Mesendoderm (in vitro differentiated cells): ENCODE data around the gene OR52K2.
"Not testable (repeated sequence)": the region's sequence is repeated elsewhere in the genome, so short reads cannot be mapped to it uniquely, and the experiment has no call there.

Experiments used
- DNase-seq: peaks from one replicate; pipeline ENCODE4 v3.0.0; 2013
- H2AK5ac ChIP-seq: 2 replicates; pipeline ENCODE4 v1.6.1; 2013; ENCODE audit warnings: low read length, inconsistent platforms
- H2BK120ac ChIP-seq: 2 replicates; pipeline ENCODE4 v1.6.1; 2013; ENCODE audit warnings: low read depth, mild to moderate bottlenecking, low read length, moderate library complexity, mixed read lengths
- H2BK15ac ChIP-seq: replicated peaks from 2 replicates; pipeline ENCODE4 v1.6.1; 2013; ENCODE audit warnings: low read depth, mild to moderate bottlenecking, moderate library complexity
- H2BK5ac ChIP-seq: 2 replicates; pipeline ENCODE4 v1.6.1; 2013; ENCODE audit warnings: low read length, inconsistent platforms
- H3K18ac ChIP-seq: 2 replicates; pipeline ENCODE4 v1.6.1; 2013; ENCODE audit warnings: mild to moderate bottlenecking, low read length, mixed read lengths
- H3K23ac ChIP-seq: one replicate; pipeline ENCODE4 v1.6.1; 2013; ENCODE audit warnings: low read length
- H3K27ac ChIP-seq: 2 replicates; pipeline ENCODE4 v1.5.1; 2013; ENCODE audit warnings: low read depth, mild to moderate bottlenecking, inconsistent platforms, low read length, moderate library complexity
- H3K27me3 ChIP-seq: 2 replicates; pipeline ENCODE4 v1.6.1; 2013; ENCODE audit warnings: low read length, control low read depth, mild to moderate bottlenecking, inconsistent platforms; ENCODE audit not compliant: insufficient read depth, poor library complexity
- H3K36me3 ChIP-seq: 2 replicates; pipeline ENCODE4 v1.6.1; 2013; ENCODE audit warnings: low read length, inconsistent platforms; ENCODE audit not compliant: control insufficient read depth, insufficient read depth
- H3K4ac ChIP-seq: one replicate; pipeline ENCODE4 v1.6.1; 2013; ENCODE audit warnings: low read depth, mild to moderate bottlenecking, low read length, moderate library complexity
- H3K4me1 ChIP-seq: 2 replicates; pipeline ENCODE4 v1.6.1; 2013; ENCODE audit warnings: low read depth, low read length, inconsistent platforms; ENCODE audit not compliant: control insufficient read depth
- H3K4me2 ChIP-seq: 2 replicates; pipeline ENCODE4 v1.6.1; 2013; ENCODE audit warnings: low read length
- H3K4me3 ChIP-seq: 2 replicates; pipeline ENCODE4 v1.5.1; 2013; ENCODE audit warnings: mild to moderate bottlenecking, low read length
- H3K56ac ChIP-seq: one replicate; pipeline ENCODE4 v1.6.1; 2013; ENCODE audit warnings: low read length
- H3K79me1 ChIP-seq: 2 replicates; pipeline ENCODE4 v1.6.1; 2013; ENCODE audit warnings: low read length, inconsistent platforms
- H3K79me2 ChIP-seq: 2 replicates; pipeline ENCODE4 v1.6.1; 2013; ENCODE audit warnings: mild to moderate bottlenecking, low read length; ENCODE audit not compliant: control insufficient read depth, insufficient read depth
- H3K9ac ChIP-seq: 2 replicates; pipeline ENCODE4 v1.6.1; 2013; ENCODE audit warnings: low read length, inconsistent platforms
- H4K5ac ChIP-seq: one replicate; pipeline ENCODE4 v1.6.1; 2013; ENCODE audit warnings: low read length
- H4K8ac ChIP-seq: one replicate; pipeline ENCODE4 v1.6.1; 2013; ENCODE audit warnings: low read depth, mild to moderate bottlenecking, control low read depth, low read length, moderate library complexity
- WGBS: extraction: QIAGEN DNeasy Blood & Tissue Kit; methylation state at CpG from one replicate; pipeline ENCODE4 v1.1.7; 2013; ENCODE audit warnings: low lambda C conversion rate, missing lambda C conversion rate; ENCODE audit not compliant: insufficient coverage; ENCODE audit errors: extremely low coverage; 5-methylcytosine and 5-hydroxymethylcytosine counted together

Gene OR52K2

GRCh38 chr11:4481240-4481582 lies 32.1 kb downstream of the OR52K2 start:
- no peak overlapping the region for H3K9ac ChIP-seq
- H3K23ac ChIP-seq, result no peak overlapping the region

GRCh38 chr11:4482445-4482844 lies 33.4 kb downstream of the OR52K2 start, which contains the start of gene OR52K1:
Gene OR52K1, plus strand, starts transcription at chr11:4482646. Its CDS starts 6,255 bp downstream, at chr11:4488901.
- no peak within 1 kb of the TSS for H3K23ac ChIP-seq
- no peak within 1 kb of the TSS for H4K5ac ChIP-seq
- no peak within 1 kb of the TSS for H2BK15ac ChIP-seq
- WGBS, result no CpG with 5 or more reads among the region's 2 CpGs
- H3K18ac ChIP-seq, result no peak within 1 kb of the TSS
- no peaks in the 10 kb centered on the region for H3K27me3 ChIP-seq
- H3K79me2 ChIP-seq, result no peaks in the 10 kb centered on the region
- H3K4me3 ChIP-seq, result no peak within 1 kb of the TSS
- no peak within 1 kb of the TSS for H3K27ac ChIP-seq
- H3K9ac ChIP-seq, result no peak within 1 kb of the TSS
- no peak within 1 kb of the TSS for H3K4ac ChIP-seq
- H2BK120ac ChIP-seq, result no peak within 1 kb of the TSS
- no peak within 1 kb of the TSS for H3K4me2 ChIP-seq
- H3K79me1 ChIP-seq, result no peaks in the 10 kb centered on the region
- no peaks in the 10 kb centered on the region for H3K36me3 ChIP-seq
- H4K8ac ChIP-seq, result no peak within 1 kb of the TSS
- H3K4me1 ChIP-seq, result no peaks in the 10 kb centered on the region
- no peak within 1 kb of the TSS for H3K56ac ChIP-seq
- H2BK5ac ChIP-seq, result no peak within 1 kb of the TSS
- no peak for DNase-seq
- no peak within 1 kb of the TSS for H2AK5ac ChIP-seq

More at GRCh38 chr11:4481240-4481582, 32.1 kb downstream of the OR52K2 start:
- Histone ChIP-seq H3K27me3 (no peaks in the 10 kb centered on the region), H4K8ac (no peak overlapping the region), H2AK5ac (no peak overlapping the region), H3K79me2 (no peaks in the 10 kb centered on the region), H3K18ac (no peak overlapping the region), H3K79me1 (no peaks in the 10 kb centered on the region), H3K56ac (no peak overlapping the region), H3K36me3 (no peaks in the 10 kb centered on the region), H2BK15ac (no peak overlapping the region), H3K4me2 (no peak overlapping the region), H3K4ac (no peak overlapping the region), H2BK5ac (no peak overlapping the region), H4K5ac (no peak overlapping the region), H2BK120ac (no peak overlapping the region), H3K4me3 (no peak overlapping the region), H3K4me1 (no peaks in the 10 kb centered on the region), H3K27ac (no peak overlapping the region)
- DNase-seq, result no peak

GRCh38 chr11:4484310-4484709 lies 35.2 kb downstream of the OR52K2 start:
- Histone ChIP-seq H2BK15ac (no peak overlapping the region), H4K5ac (no peak overlapping the region), H2AK5ac (no peak overlapping the region), H3K27me3 (no peaks in the 10 kb centered on the region), H3K4me3 (no peak overlapping the region), H2BK120ac (no peak overlapping the region), H2BK5ac (no peak overlapping the region), H3K18ac (no peak overlapping the region), H3K36me3 (no peaks in the 10 kb centered on the region), H3K56ac (no peak overlapping the region), H3K79me2 (no peaks in the 10 kb centered on the region), H3K27ac (no peak overlapping the region), H3K79me1 (no peaks in the 10 kb centered on the region), H3K9ac (no peak overlapping the region), H3K23ac (no peak overlapping the region), H3K4ac (no peak overlapping the region), H3K4me2 (no peak overlapping the region), H4K8ac (no peak overlapping the region), H3K4me1 (no peaks in the 10 kb centered on the region)
- no peak for DNase-seq
- WGBS, result no CpG with 5 or more reads among the region's 4 CpGs

GRCh38 chr11:4491405-4491804 lies 42.3 kb downstream of the OR52K2 start:
- H3K9ac ChIP-seq, H3K36me3 ChIP-seq, H3K27ac ChIP-seq, H3K4ac ChIP-seq, H3K79me2 ChIP-seq, H2BK5ac ChIP-seq, H3K56ac ChIP-seq, H2BK15ac ChIP-seq, H3K18ac ChIP-seq, H3K4me1 ChIP-seq, H3K4me3 ChIP-seq, DNase-seq, H3K27me3 ChIP-seq, H3K23ac ChIP-seq, H2AK5ac ChIP-seq, H3K79me1 ChIP-seq, H4K5ac ChIP-seq, H2BK120ac ChIP-seq, H4K8ac ChIP-seq, H3K4me2 ChIP-seq: not testable (repeated sequence)
- no CpG with 5 or more reads among the region's 2 CpGs for WGBS

- no peak overlapping the region for H2BK120ac ChIP-seq
- H4K5ac ChIP-seq, result no peak overlapping the region
- no peak overlapping the region for H3K9ac ChIP-seq
- H3K4ac ChIP-seq, result no peak overlapping the region
- H3K23ac ChIP-seq, result no peak overlapping the region
- no peak overlapping the region for H2BK15ac ChIP-seq
- H3K4me2 ChIP-seq, result no peak overlapping the region
- H4K8ac ChIP-seq, result no peak overlapping the region
- DNase-seq, result no peak
- H2BK5ac ChIP-seq, result no peak overlapping the region
- no CpG with 5 or more reads among the region's 4 CpGs for WGBS
- H3K79me1 ChIP-seq, result no peaks in the 10 kb centered on the region
- no peaks in the 10 kb centered on the region for H3K27me3 ChIP-seq
- H2AK5ac ChIP-seq, result no peak overlapping the region
- H3K18ac ChIP-seq, result no peak overlapping the region
- H3K56ac ChIP-seq, result no peak overlapping the region
- no peaks in the 10 kb centered on the region for H3K79me2 ChIP-seq
- H3K4me3 ChIP-seq, result no peak overlapping the region
- H3K36me3 ChIP-seq, result no peaks in the 10 kb centered on the region
- H3K27ac ChIP-seq, result no peak overlapping the region
- no peaks in the 10 kb centered on the region for H3K4me1 ChIP-seq
Measured at GRCh38 chr11:4491878-4492606, 42.9 kb downstream of the OR52K2 start.

GRCh38 chr11:4493480-4493818 lies 44.4 kb downstream of the OR52K2 start:
- no peaks in the 10 kb centered on the region for H3K79me1 ChIP-seq
- H3K36me3 ChIP-seq, result no peaks in the 10 kb centered on the region
- H2BK120ac ChIP-seq, result no peak overlapping the region
- H3K4me3 ChIP-seq, result no peak overlapping the region
- no peak overlapping the region for H3K27ac ChIP-seq
- H4K5ac ChIP-seq, result no peak overlapping the region
- no peak overlapping the region for H2BK5ac ChIP-seq
- H3K23ac ChIP-seq, result no peak overlapping the region
- no peak overlapping the region for H2AK5ac ChIP-seq
- no peak overlapping the region for H3K56ac ChIP-seq
- H3K9ac ChIP-seq, result no peak overlapping the region
- H3K4me2 ChIP-seq, result no peak overlapping the region
- H4K8ac ChIP-seq, result no peak overlapping the region
- H2BK15ac ChIP-seq, result no peak overlapping the region
- H3K27me3 ChIP-seq, result no peaks in the 10 kb centered on the region
- no peak for DNase-seq
- H3K4ac ChIP-seq, result no peak overlapping the region
- no peaks in the 10 kb centered on the region for H3K79me2 ChIP-seq
- WGBS, result no CpG with 5 or more reads among the region's 5 CpGs
- H3K18ac ChIP-seq, result no peak overlapping the region
- no peaks in the 10 kb centered on the region for H3K4me1 ChIP-seq
